ENCODE data around the gene FKBP8.
A peak's percentile ranks its signal among the peaks of the same experiment; 100 is the strongest.

FKBP8 gene

GRCh38 chr19:18507727-18508440 lies 35.5 kb downstream of the FKBP8 start:
- ChIA-PET POLR2A (no interaction called here), CTCF (interaction anchor here (0.6 to 5.7 kb wide), 7 partner anchors 8 to 34 kb away, joined by 3 to 56 read pairs (median 4); partner anchors contain the start of gene ELL)
- no peaks in the 10 kb centered on the region for H3K36me3 ChIP-seq (ENCODE audit: control insufficient read depth in 4 of 4, insufficient read depth in 4 of 4, low read length in 3 of 4)
- peak overlapping the region in 1 of 2 experiments; percentile 20 for H3K27ac ChIP-seq (ENCODE audit: insufficient read depth in 1 of 2, low read depth in 1 of 2, low read length in 2 of 2, poor library complexity in 1 of 2, severe bottlenecking in 2 of 2)
- H3K4me1 ChIP-seq (ENCODE audit: control extremely low read depth in 1 of 4, control insufficient read depth in 4 of 4, insufficient read depth in 4 of 4, low read length in 3 of 4), result peaks cover 0 to 72% (median 62%) of the 10 kb centered on the region in 4 experiments
- H3K4me3 ChIP-seq (ENCODE audit: control insufficient read depth in 1 of 7, extremely low read depth in 1 of 7, insufficient read depth in 4 of 7, low read depth in 2 of 7, low read length in 6 of 7), result no peak overlapping the region
- no peak for DNase-seq
- H3K27me3 ChIP-seq (replicated peaks in 2 of 5; ENCODE audit: control insufficient read depth in 4 of 5, insufficient read depth in 5 of 5, low read length in 4 of 5), result no peaks in the 10 kb centered on the region
- H3K9me3 ChIP-seq (ENCODE audit: control extremely low read depth in 1 of 5, control insufficient read depth in 4 of 5, insufficient read depth in 2 of 5, low read depth in 1 of 5, low read length in 4 of 5), result no peaks in the 10 kb centered on the region
- WGBS (ENCODE audit: insufficient coverage), result 90% methylated on average over 9 of the region's 11 CpGs

- Histone ChIP-seq H3K4me3 (ENCODE audit: control insufficient read depth in 1 of 7, extremely low read depth in 1 of 7, insufficient read depth in 4 of 7, low read depth in 2 of 7, low read length in 6 of 7) (peak overlapping the region in 1 of 7 experiments; percentile 24), H3K27me3 (replicated peaks in 2 of 5; ENCODE audit: control insufficient read depth in 4 of 5, insufficient read depth in 5 of 5, low read length in 4 of 5) (no peaks in the 10 kb centered on the region), H3K4me1 (ENCODE audit: control extremely low read depth in 1 of 4, control insufficient read depth in 4 of 4, insufficient read depth in 4 of 4, low read length in 3 of 4) (peaks cover 3 to 79% (median 69%) of the 10 kb centered on the region in 4 experiments), H3K9me3 (ENCODE audit: control extremely low read depth in 1 of 5, control insufficient read depth in 4 of 5, insufficient read depth in 2 of 5, low read depth in 1 of 5, low read length in 4 of 5) (no peaks in the 10 kb centered on the region), H3K27ac (ENCODE audit: insufficient read depth in 1 of 2, low read depth in 1 of 2, low read length in 2 of 2, poor library complexity in 1 of 2, severe bottlenecking in 2 of 2) (peak overlapping the region in 1 of 2 experiments; percentile 20), H3K36me3 (ENCODE audit: control insufficient read depth in 4 of 4, insufficient read depth in 4 of 4, low read length in 3 of 4) (no peaks in the 10 kb centered on the region)
- peak in 1 of 3 donors; percentile 35 for DNase-seq
- ChIA-PET CTCF (interaction anchor here (0.6 to 5.7 kb wide), 7 partner anchors 9 to 50 kb away, joined by 3 to 56 read pairs (median 4); partner anchors contain the start of gene ELL), POLR2A (no interaction called here)
- WGBS (ENCODE audit: insufficient coverage), result 36% methylated on average over 3 of the region's 9 CpGs
Observed at GRCh38 chr19:18507021-18507726, 36.2 kb downstream of the FKBP8 start.

- no peak for DNase-seq
- no peaks in the 10 kb centered on the region for H3K36me3 ChIP-seq (ENCODE audit: control insufficient read depth in 4 of 4, insufficient read depth in 4 of 4, low read length in 3 of 4)
- CTCF ChIA-PET, result interaction anchor here (0.9 to 5.7 kb wide), 6 partner anchors 8 to 49 kb away, joined by 3 to 56 read pairs (median 5); partner anchors contain the start of gene ELL
- 73% methylated on average over 18 of the region's 19 CpGs for WGBS (ENCODE audit: insufficient coverage)
- peak overlapping the region in 1 of 2 experiments; percentile 15 for H3K27ac ChIP-seq (ENCODE audit: insufficient read depth in 1 of 2, low read depth in 1 of 2, low read length in 2 of 2, poor library complexity in 1 of 2, severe bottlenecking in 2 of 2)
- peaks cover 5 to 88% (median 78%) of the 10 kb centered on the region in 4 experiments for H3K4me1 ChIP-seq (ENCODE audit: control extremely low read depth in 1 of 4, control insufficient read depth in 4 of 4, insufficient read depth in 4 of 4, low read length in 3 of 4)
- H3K4me3 ChIP-seq (ENCODE audit: control insufficient read depth in 1 of 7, extremely low read depth in 1 of 7, insufficient read depth in 4 of 7, low read depth in 2 of 7, low read length in 6 of 7), result no peak overlapping the region
- no peaks in the 10 kb centered on the region for H3K27me3 ChIP-seq (replicated peaks in 2 of 5; ENCODE audit: control insufficient read depth in 4 of 5, insufficient read depth in 5 of 5, low read length in 4 of 5)
- POLR2A ChIA-PET, result no interaction called here
- no peaks in the 10 kb centered on the region for H3K9me3 ChIP-seq (ENCODE audit: control extremely low read depth in 1 of 5, control insufficient read depth in 4 of 5, insufficient read depth in 2 of 5, low read depth in 1 of 5, low read length in 4 of 5)
Observed at GRCh38 chr19:18506101-18506930, 37.1 kb downstream of the FKBP8 start.

- no peak overlapping the region for H3K27ac ChIP-seq (ENCODE audit: insufficient read depth in 1 of 2, low read depth in 1 of 2, low read length in 2 of 2, poor library complexity in 1 of 2, severe bottlenecking in 2 of 2)
- POLR2A ChIA-PET, result no interaction called here
- H3K27me3 ChIP-seq (replicated peaks in 2 of 5; ENCODE audit: control insufficient read depth in 4 of 5, insufficient read depth in 5 of 5, low read length in 4 of 5), result no peaks in the 10 kb centered on the region
- no peak overlapping the region for H3K4me3 ChIP-seq (ENCODE audit: control insufficient read depth in 1 of 7, extremely low read depth in 1 of 7, insufficient read depth in 4 of 7, low read depth in 2 of 7, low read length in 6 of 7)
- peaks cover 5 to 96% (median 86%) of the 10 kb centered on the region in 4 experiments for H3K4me1 ChIP-seq (ENCODE audit: control extremely low read depth in 1 of 4, control insufficient read depth in 4 of 4, insufficient read depth in 4 of 4, low read length in 3 of 4)
- DNase-seq, result no peak
- no peaks in the 10 kb centered on the region for H3K36me3 ChIP-seq (ENCODE audit: control insufficient read depth in 4 of 4, insufficient read depth in 4 of 4, low read length in 3 of 4)
- 90% methylated on average over 3 of the region's 8 CpGs for WGBS (ENCODE audit: insufficient coverage)
- CTCF ChIA-PET, result interaction anchor here (1.3 to 1.6 kb wide), 2 partner anchors 13 to 14 kb away, joined by 3 to 4 read pairs; no protein-coding TSS in a partner anchor
- H3K9me3 ChIP-seq (ENCODE audit: control extremely low read depth in 1 of 5, control insufficient read depth in 4 of 5, insufficient read depth in 2 of 5, low read depth in 1 of 5, low read length in 4 of 5), result no peaks in the 10 kb centered on the region
Observed at GRCh38 chr19:18504886-18505610, 38.3 kb downstream of the FKBP8 start.

GRCh38 chr19:18503971-18504885 lies 39.1 kb downstream of the FKBP8 start:
- Histone ChIP-seq H3K27ac (ENCODE audit: insufficient read depth in 1 of 2, low read depth in 1 of 2, low read length in 2 of 2, poor library complexity in 1 of 2, severe bottlenecking in 2 of 2) (no peak overlapping the region), H3K9me3 (ENCODE audit: control extremely low read depth in 1 of 5, control insufficient read depth in 4 of 5, insufficient read depth in 2 of 5, low read depth in 1 of 5, low read length in 4 of 5) (no peaks in the 10 kb centered on the region), H3K36me3 (ENCODE audit: control insufficient read depth in 4 of 4, insufficient read depth in 4 of 4, low read length in 3 of 4) (no peaks in the 10 kb centered on the region), H3K4me1 (ENCODE audit: control extremely low read depth in 1 of 4, control insufficient read depth in 4 of 4, insufficient read depth in 4 of 4, low read length in 3 of 4) (peaks cover 5 to 88% (median 80%) of the 10 kb centered on the region in 4 experiments), H3K4me3 (ENCODE audit: control insufficient read depth in 1 of 7, extremely low read depth in 1 of 7, insufficient read depth in 4 of 7, low read depth in 2 of 7, low read length in 6 of 7) (no peak overlapping the region), H3K27me3 (replicated peaks in 2 of 5; ENCODE audit: control insufficient read depth in 4 of 5, insufficient read depth in 5 of 5, low read length in 4 of 5) (no peaks in the 10 kb centered on the region)
- DNase-seq, result no peak
- WGBS (ENCODE audit: insufficient coverage), result 88% methylated on average over 16 of the region's 20 CpGs
- ChIA-PET POLR2A (interaction anchor here (2.1 kb wide), 1 partner anchor 17 kb away, joined by 8 read pairs; the partner anchor contains the start of gene ELL), CTCF (interaction anchor here (1.3 to 3.8 kb wide), 5 partner anchors 11 to 27 kb away, joined by 3 to 19 read pairs (median 5); partner anchors contain the start of gene ELL)
